GM18951 (cell line): ENCODE data around the gene MAST4.
"Not testable (repeated sequence)": the region's sequence is repeated elsewhere in the genome, so short reads cannot be mapped to it uniquely, and the experiment has no call there.

Source experiments
- POLR2A ChIP-seq: IDR thresholded peaks from 4 replicates; pipeline ENCODE4 v1.6.1; 2011; ENCODE audit warnings: mild to moderate bottlenecking; ENCODE audit not compliant: insufficient read length, insufficient read depth; ENCODE audit errors: extremely low read depth
- in situ Hi-C: fragments of 300-500 bp; cut with MboI; formaldehyde crosslinking; loops from one replicate; pipeline ENCODE4 v1.12.0; 2022; ENCODE audit warnings: low sequenced_read_pairs, mixed read lengths, inconsistent platforms; ENCODE audit not compliant: unreplicated experiment

The MAST4 gene

DNA sequence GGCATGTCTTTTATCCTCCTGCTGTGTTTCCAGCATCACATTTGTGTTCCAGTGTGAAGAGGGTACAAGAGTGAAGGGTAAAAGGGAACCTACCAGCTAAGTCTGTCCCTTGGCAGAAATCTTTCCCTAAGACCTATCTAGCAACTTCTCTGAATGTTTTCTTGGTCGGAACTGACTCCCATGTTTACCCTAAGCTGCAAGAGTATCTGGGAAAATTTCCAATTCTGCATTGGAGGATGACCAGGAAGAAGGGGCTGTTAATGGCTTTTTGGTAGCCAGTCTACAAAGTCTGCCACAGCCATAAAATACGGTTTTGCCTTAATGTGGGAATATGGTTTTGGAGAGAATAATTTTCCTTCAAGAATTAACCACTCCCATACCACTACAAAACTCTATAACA, 75.1 kb downstream of the MAST4 start:
- no peak for TF ChIP-seq POLR2A
- in situ Hi-C loops: no loop called here

DNA sequence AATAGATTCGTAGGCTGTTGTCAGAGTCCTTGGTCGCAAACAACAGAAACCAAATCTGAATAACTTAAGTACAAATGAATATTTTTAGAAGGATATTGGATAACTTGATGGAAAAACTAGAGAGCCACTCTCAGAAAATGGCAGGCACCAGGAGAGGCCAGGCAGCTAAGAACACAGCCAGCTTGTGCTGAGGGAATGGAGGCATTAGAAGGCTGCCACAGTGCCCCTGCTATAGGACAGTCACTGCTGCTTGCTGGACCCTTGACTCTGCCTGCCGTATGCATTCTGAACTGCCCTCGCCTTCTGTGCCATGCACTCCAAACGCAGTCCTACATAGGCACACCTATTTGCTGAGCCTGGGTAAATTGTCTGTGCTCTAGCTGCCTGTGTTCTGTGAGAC, 78.6 kb downstream of the MAST4 start:
- no peak for TF ChIP-seq POLR2A
- in situ Hi-C loops: no loop called here

DNA sequence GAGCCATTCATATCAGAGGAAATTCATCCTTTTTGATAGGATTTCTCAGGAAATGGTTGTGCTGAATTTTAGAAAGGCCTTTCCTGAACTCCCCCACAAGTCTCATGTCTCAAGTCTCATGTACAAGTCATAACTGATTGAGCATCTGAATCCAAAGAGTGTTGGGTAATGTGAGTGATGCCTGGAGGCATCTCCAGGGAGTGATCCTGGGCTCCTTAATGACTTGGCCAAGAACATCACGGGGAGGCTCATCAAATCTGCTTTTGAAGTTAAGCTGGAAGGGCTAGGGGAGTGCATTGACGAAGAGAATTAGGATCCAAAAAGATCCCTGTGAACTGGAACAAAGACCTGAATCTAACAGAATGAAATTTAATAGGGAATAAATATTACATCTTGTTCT, 79.2 kb downstream of the MAST4 start:
- in situ Hi-C loops: no loop called here
- TF ChIP-seq POLR2A: no peak

DNA sequence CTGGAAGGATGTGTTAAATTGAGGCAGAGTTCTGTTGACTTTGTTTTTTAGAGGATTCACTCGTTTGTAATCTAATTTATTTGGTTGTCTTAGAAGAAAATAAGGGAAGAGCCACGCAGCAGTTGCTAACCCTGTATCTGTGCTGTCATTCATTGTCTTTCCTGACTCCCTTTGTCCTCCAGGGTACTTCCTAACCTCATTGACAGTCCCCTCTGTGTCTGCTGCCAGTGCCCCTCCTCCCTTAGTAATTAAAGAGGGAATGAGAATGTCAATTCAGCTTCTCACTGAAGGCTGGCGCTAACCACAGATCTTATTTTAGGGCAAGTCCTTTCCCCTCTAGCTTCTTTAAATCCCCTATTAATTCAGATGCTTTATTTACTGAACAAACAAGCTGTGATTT, 84.0 kb downstream of the MAST4 start:
- no peak for TF ChIP-seq POLR2A
- in situ Hi-C loops: no loop called here

DNA sequence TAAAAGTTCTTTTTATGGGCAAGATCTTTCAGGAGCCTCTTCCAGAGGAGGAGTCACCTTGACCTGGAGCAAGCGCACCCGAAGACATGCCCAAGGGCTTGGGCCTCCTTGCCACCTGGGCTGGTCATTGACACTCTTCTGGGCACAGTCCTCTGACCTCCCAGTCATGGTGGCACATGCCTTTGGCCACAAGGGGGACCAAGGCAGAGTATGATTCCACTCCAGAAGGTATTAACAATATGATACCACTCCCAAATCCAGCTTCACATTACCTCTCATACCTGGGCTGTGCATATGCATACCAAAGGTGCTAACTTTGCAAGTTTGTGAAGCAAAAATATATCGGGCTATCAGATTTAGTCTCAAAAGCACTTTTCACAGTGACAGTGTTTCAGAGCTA, 84.6 kb downstream of the MAST4 start:
- TF ChIP-seq POLR2A: no peak
- in situ Hi-C loops: no loop called here

DNA sequence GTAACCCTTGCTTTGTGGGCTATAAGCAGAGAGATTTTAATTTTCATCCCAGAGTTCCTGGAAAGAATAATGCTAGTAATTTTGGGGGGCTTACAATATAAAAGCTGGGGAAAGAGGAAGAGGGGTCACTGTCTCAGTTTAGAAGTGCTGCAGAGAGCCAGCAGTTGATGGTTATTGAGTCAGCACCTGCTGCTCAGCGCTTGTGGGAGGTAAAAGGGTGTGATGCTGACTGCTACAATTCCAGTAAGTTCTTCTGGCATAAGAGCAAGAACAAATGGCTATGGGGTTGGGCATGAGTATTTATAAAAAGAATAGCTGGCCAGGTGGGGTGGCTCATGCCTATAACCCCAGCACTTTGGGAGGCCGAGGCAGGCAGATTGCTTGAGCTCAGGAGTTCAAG, 88.5 kb downstream of the MAST4 start:
- TF ChIP-seq POLR2A: no peak
- in situ Hi-C loops: no loop called here

DNA sequence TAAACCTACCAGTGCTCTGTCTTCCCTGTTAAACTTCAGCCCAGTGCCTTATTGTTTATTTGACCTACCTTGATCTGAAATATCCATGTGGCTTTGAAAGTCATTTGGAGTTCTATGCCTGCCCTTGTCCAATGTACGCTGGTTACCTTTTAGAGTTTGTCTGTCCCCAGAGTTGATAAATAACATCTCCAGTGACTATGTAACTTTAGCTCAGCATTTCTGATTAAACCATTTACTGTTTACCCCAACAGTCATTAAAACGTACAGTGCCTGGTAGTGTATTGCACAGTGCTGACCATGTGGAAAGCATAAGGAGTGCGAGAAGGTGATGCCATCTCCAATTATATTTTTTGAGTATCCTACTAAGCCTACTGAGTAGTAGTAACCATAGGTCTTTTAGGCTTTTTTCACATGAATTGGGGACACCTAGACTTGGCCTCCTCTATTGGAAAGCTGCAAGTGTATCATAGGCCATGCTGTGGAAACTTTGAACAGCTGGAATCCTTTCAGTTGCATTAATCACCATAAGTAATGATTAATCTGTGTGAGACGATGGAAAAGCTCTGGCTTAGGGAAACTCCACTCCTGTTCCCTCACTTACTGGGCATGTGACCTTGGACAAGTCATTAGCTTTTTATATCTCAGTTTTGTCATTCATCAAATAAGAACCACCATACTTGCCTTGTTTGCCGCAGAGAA, 93.5 kb downstream of the MAST4 start:
- no peak for TF ChIP-seq POLR2A
- in situ Hi-C loops: no loop called here

DNA sequence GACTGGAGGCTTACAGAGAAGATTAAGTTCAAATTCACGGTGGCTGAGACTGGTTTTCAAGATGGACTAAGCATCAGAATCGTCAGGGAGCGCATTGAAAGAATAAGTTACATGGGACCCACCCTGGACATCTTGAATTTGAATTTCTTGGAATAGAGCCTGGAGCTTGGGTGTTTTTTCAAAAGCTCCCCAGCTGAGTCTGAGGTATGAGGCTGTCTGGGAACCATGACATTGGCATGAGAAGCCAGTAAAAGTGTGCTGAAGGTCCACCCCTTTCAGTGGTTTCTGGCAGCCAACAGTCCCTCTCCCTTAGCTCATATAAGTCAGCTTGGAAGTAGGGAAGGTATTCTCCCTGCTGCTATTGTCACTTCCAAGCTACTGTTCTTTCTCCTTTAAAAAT, 97.8 kb downstream of the MAST4 start:
- in situ Hi-C loops: no loop called here
- no peak for TF ChIP-seq POLR2A

DNA sequence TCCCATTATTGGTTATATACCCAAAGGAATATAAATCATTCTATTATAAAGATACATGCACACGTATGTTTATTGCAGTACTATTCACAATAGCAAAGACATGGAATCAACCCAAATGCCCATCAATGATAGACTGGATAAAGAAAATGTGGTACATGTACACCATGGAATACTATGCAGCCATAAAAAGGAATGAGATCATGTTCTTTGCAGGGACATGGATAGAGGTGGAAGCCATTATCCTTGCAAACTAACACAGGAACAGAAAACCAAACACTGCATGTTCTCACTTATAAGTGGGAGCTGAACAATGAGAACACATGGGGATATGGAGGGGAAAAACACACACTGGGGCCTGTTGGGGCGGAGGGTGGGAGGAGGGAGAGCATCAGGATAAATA, 99.6 kb downstream of the MAST4 start:
- in situ Hi-C loops: not testable (repeated sequence)

DNA sequence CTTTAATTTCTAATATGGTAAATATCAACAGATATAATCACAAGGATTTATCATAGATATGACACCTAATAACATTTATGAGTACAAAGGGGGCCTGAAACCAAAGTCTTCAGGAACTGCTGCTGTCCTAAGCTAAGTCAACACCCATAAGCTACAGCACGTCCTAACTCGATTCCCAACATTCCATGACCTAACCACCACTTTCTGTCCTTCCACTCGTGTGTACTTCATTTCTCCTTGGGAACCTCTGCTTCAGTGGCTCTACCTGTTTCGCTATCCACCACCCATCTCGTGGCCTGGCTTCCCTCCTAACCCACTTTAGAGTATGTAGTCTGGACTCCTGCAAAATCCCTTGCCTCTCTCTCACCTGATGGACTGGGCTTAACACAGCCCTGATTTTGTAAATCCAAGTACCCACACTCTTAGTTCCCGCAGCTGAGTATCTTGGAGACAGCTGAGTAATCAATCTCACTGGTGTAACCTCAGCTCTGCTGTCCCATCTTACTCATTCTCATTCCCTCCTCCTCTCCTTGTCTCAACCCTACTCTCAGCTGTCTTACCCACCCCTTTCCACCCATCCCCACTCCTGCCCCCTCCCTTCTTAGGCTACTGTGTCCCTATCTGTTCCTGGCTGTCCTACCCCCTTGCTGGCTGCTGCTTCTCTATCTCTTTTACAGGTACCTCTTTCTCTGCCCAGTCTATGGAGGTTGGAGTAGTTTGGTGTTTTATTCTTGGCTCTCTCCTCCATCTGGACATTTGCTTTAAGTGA, 101.8 kb downstream of the MAST4 start:
- in situ Hi-C loops: no loop called here

DNA sequence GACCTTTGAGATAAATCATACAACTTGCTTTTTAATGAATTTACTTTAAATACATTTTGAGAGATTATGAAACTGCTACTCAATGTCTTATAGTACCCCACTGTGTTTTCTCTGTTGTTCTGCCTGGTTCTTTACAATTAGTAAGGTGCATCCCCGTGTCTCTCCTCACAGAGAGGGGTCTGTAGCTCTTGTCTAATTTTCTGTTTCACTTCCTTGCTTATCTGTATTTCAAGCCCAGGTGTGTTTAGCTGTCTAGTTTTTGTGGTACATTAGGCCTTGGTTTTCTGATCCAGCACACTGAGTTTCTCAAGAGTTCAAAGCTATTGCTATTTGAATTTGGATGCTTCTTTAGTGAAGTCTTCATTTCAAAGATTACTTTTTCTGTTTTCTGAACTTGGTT, 105.1 kb downstream of the MAST4 start:
- TF ChIP-seq POLR2A: no peak
- in situ Hi-C loops: no loop called here

More for the DNA sequence above, 101.8 kb downstream of the MAST4 start:
- TF ChIP-seq POLR2A: no peak

DNA sequence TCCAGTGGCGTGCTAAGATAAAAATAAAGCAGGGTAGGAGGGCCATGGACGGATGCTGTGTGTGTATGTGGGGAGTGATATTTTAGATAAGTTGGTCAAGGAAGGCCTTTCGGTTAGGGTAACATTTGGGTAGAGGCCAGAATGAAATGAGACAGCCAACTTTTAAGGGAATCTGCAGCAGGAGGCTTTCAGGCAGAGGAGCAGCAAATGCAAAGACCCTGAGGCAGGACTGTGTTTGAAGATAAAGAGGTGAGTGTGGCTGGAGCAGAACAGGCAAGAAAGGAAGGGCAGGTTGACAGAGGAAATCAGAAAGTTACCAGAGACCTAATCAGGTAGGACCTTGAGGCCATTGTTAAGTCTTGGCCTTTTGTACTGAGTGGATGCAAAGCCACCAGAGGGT, 106.2 kb downstream of the MAST4 start:
- in situ Hi-C loops: no loop called here
- no peak for TF ChIP-seq POLR2A

DNA sequence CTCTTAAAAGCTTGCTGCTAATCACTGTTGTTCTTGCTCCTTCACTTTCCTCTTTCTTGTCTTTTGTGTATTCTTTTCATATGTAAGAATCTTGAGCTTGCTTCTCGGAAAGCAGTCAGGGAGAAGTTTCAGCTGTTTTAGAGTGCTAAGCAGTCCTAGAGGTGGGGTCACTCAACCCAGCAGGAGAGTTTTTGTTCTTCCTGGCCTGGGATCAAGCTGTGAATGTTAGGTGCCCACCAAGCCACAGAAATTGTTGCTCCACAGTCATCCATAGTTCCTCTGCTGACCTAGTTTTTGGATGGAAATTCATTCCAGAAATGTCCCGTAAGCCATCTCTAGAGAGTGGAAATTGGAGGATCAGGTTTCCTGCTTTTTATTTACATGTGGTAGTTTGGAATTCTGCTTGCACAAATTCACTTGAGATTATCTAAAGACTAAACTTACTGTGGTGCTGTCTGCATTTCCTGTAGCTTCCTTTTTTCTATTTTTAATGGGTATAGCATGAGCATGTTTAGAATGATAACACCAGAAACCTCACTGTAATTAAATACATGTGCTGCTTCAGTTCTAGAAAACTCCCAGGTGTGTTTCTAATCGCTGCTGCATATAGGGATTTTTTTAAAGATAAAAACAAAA, 108.7 kb downstream of the MAST4 start:
- no peak for TF ChIP-seq POLR2A
- in situ Hi-C loops: no loop called here

DNA sequence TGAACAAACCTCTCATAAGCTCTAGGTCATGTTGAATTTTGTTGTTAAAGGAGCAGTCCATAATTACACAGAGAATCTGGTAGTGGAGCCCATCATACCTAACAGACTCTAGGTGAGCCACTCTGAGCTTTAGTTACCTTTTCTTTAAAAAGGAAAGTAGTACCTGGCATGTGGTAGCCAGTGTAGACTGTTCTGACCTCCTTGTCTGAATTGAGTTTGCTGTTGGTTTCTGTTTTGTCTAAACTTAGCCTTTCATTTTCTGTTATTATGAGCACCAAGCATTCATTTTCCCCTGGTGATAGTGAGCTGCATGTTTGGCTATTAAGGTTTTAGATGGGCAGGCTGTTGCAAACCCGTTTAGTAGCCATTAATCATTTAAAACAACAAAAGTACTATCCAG, 112.2 kb downstream of the MAST4 start:
- TF ChIP-seq POLR2A: no peak
- in situ Hi-C loops: no loop called here
